Fibroblast of lung (primary cell): ENCODE measurements around the gene OLIG2. TPM values are rescaled to one million over a fixed set of nuclear protein-coding genes. Genes with fewer than 3 reads are reported as not detected.

ENCODE experiments used
- DNase-seq, 2 donors: peaks; one replicate each; pipeline versions ENCODE4 v3.0.0 to v3.0.0-alpha.2; 2010; ENCODE audit warnings: low read depth in 2 of 2
- H2AFZ ChIP-seq: 2 replicates; pipeline ENCODE4 v1.5.1; 2012; ENCODE audit warnings: low read length, control low read depth, inconsistent platforms
- H3K27ac ChIP-seq: 2 replicates; pipeline ENCODE4 v1.5.1; 2011; ENCODE audit warnings: low read length, control low read depth; ENCODE audit not compliant: insufficient read depth
- H3K27me3 ChIP-seq: 2 replicates; pipeline ENCODE4 v1.5.1; 2011; ENCODE audit warnings: mild to moderate bottlenecking, low read length; ENCODE audit not compliant: control insufficient read depth, insufficient read depth
- H3K36me3 ChIP-seq: 2 replicates; pipeline ENCODE4 v1.5.1; 2011; ENCODE audit warnings: low read length; ENCODE audit not compliant: control insufficient read depth, insufficient read depth
- H3K4me1 ChIP-seq: 2 replicates; pipeline ENCODE4 v1.5.1; 2011; ENCODE audit warnings: low read length; ENCODE audit not compliant: control insufficient read depth, insufficient read depth; ENCODE audit errors: extremely low read depth
- H3K4me2 ChIP-seq: 2 replicates; pipeline ENCODE4 v1.5.1; 2011; ENCODE audit warnings: low read length, control low read depth; ENCODE audit not compliant: insufficient read depth; ENCODE audit errors: extremely low read depth
- H3K4me3 ChIP-seq, 4 experiments: fragments of 200-600 bp in 1 of 4; sonication (generic) in 1 of 4; replicated peaks in 1 of 4; 2 replicates each; pipeline ENCODE4 v1.5.1; 2011 to 2016; ENCODE audit warnings: low read length in 4 of 4, low read depth in 3 of 4, mild to moderate bottlenecking in 3 of 4, control low read depth in 2 of 4, inconsistent platforms in 1 of 4, mixed read lengths in 1 of 4; ENCODE audit not compliant: insufficient read depth in 1 of 4; ENCODE audit errors: control extremely low read depth in 1 of 4
- H3K79me2 ChIP-seq: 2 replicates; pipeline ENCODE4 v1.5.1; 2012; ENCODE audit warnings: mild to moderate bottlenecking, low read length, inconsistent platforms; ENCODE audit not compliant: control insufficient read depth, insufficient read depth
- H3K9ac ChIP-seq: 2 replicates; pipeline ENCODE4 v1.5.1; 2011; ENCODE audit warnings: mild to moderate bottlenecking, low read length, control low read depth; ENCODE audit not compliant: insufficient read depth
- H3K9me3 ChIP-seq: 2 replicates; pipeline ENCODE4 v1.5.1; 2012; ENCODE audit warnings: low read depth, low read length; ENCODE audit not compliant: control insufficient read depth, insufficient read depth
- H4K20me1 ChIP-seq: 2 replicates; pipeline ENCODE4 v1.5.1; 2011; ENCODE audit warnings: low read length; ENCODE audit not compliant: control insufficient read depth, insufficient read depth; ENCODE audit errors: extremely low read depth
- EZH2 ChIP-seq: IDR thresholded peaks from 2 replicates; pipeline ENCODE4 v1.5.1; 2012; ENCODE audit warnings: low read length, control low read depth, mild to moderate bottlenecking; ENCODE audit errors: missing control alignments
- polyA plus RNA-seq, 2 donors: library from polyadenylated mRNA; depleted of rRNA in 1 of 2; stranded (reverse) in 1 of 2; unstranded in 1 of 2; fragments of >200 nt; gene quantifications; 2 replicates each; pipeline ENCODE4 v1.2.1, GENCODE V29; 2011 to 2012; ENCODE audit warnings: missing spikeins in 1 of 2
- total RNA-seq: library from RNA; depleted of rRNA; stranded (reverse); fragments of >200 nt; gene quantifications from 2 replicates; pipeline ENCODE4 v1.2.1, GENCODE V29; 2014
- TF ChIP-seq, protein P1 (sequence below), 2 donors: IDR thresholded peaks in 1 of 2; conservative IDR thresholded peaks in 1 of 2; 1 replicate in 1 of 2; 2 replicates in 1 of 2; pipeline ENCODE4 v1.5.1; 2011 to 2012; ENCODE audit warnings: low read length in 2 of 2, control low read depth in 1 of 2, inconsistent platforms in 1 of 2, low read depth in 1 of 2, mild to moderate bottlenecking in 1 of 2

OLIG2 gene
- total and polyA plus RNA-seq, 2 donors (not counting 1 experiment from before 2014, with no cell fraction given) = not detected

DNA sequence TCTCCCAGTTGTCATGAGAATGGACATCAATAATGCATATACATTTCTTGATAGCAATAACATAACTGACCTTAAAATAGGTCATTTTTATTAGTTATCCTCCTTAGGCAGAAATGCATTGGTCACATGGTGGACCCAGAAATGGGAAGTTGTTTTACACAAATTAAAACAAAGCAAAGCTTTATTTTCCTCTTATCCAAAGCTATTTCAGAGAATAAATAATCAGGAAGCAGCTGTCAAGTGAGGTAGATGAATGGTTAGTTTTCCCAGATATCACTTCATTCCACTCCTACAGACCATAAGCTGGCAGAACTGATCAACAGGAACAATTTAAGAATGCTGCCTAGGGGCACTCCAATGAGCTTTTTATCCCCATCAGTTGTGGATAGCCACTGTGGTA is 28.2 kb downstream of the OLIG2 start:
- Histone ChIP-seq H4K20me1 (no peaks in the 10 kb centered on the region), H3K27me3 (peaks cover 15% of the 10 kb centered on the region)

DNA sequence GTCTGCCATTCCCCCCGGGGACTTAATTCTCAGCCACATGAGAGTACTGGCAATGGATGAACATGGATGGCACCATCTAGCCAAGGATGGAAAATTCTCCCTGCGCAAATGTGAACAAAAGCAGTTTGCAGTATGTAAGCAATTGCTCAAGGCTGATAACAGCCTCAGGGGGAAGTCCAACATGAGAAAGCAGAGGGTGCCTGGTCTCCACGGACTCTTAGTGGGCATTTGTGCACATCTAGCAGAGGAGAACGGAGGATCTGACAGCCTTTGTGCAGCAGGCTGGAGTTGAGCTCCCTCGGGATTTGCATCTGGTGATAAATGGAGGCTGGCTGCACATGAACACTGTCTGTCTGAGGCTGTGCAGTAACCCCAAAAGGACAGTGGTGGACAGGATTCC is 30.3 kb downstream of the OLIG2 start:
- DNase-seq = no peak
- H3K9me3 ChIP-seq = no peaks in the 10 kb centered on the region
- no peak overlapping the region for H3K4me3 ChIP-seq
- H3K9ac ChIP-seq = no peak overlapping the region
- H3K4me2 ChIP-seq = no peak overlapping the region
- H3K36me3 ChIP-seq = no peaks in the 10 kb centered on the region
- H3K4me1 ChIP-seq = no peaks in the 10 kb centered on the region
- TF ChIP-seq, protein P1, sequence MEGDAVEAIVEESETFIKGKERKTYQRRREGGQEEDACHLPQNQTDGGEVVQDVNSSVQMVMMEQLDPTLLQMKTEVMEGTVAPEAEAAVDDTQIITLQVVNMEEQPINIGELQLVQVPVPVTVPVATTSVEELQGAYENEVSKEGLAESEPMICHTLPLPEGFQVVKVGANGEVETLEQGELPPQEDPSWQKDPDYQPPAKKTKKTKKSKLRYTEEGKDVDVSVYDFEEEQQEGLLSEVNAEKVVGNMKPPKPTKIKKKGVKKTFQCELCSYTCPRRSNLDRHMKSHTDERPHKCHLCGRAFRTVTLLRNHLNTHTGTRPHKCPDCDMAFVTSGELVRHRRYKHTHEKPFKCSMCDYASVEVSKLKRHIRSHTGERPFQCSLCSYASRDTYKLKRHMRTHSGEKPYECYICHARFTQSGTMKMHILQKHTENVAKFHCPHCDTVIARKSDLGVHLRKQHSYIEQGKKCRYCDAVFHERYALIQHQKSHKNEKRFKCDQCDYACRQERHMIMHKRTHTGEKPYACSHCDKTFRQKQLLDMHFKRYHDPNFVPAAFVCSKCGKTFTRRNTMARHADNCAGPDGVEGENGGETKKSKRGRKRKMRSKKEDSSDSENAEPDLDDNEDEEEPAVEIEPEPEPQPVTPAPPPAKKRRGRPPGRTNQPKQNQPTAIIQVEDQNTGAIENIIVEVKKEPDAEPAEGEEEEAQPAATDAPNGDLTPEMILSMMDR (conservative IDR thresholded peaks at IDR 0.05 in 1 of 2, IDR thresholded peaks at IDR 0.05 in 1 of 2; ENCODE audit: low read depth in 1 of 2, low read length in 2 of 2) = no peak
- TF ChIP-seq EZH2 = no peak
- no peaks in the 10 kb centered on the region for H3K79me2 ChIP-seq
- H3K27me3 ChIP-seq = peaks cover 24% of the 10 kb centered on the region
- H4K20me1 ChIP-seq = no peaks in the 10 kb centered on the region
- H2AFZ ChIP-seq = no peak overlapping the region
- H3K27ac ChIP-seq = no peak overlapping the region

More for the DNA sequence above, 28.2 kb downstream of the OLIG2 start:
- Histone ChIP-seq H2AFZ (no peak overlapping the region), H3K27ac (no peak overlapping the region), H3K9me3 (no peaks in the 10 kb centered on the region), H3K4me1 (no peaks in the 10 kb centered on the region), H3K4me3 (no peak overlapping the region), H3K4me2 (no peak overlapping the region), H3K9ac (no peak overlapping the region), H3K79me2 (no peaks in the 10 kb centered on the region), H3K36me3 (no peaks in the 10 kb centered on the region)
- TF ChIP-seq, protein P1 (conservative IDR thresholded peaks at IDR 0.05 in 1 of 2, IDR thresholded peaks at IDR 0.05 in 1 of 2; ENCODE audit: low read depth in 1 of 2, low read length in 2 of 2) = no peak
- TF ChIP-seq EZH2 = no peak
- DNase-seq = no peak

DNA sequence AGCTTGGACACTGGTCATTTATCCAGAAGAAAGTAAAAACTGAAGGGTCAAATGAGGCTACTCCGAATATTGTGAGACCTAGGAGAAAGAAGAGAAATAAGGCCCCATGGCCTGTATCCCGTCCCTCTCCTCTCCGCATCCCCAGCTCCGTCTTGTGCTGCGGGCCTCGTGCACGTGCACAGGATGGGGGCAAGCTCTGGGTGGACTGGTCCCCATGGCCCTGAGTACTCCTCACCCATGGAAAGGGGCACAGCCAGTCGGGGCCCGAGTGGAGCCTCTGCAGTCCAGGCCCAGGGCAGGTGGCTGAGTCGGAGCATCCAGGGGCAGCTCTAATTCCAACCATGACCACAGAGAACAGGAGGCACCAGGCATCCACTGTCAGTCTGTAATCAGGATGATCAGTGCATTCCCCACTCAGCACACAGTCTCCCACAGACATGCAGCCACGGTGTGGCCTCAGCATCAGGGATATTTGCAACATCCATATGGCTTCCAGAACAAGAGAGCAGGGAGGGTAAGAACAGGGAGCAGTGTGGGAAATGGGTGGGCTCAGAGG is 31.7 kb downstream of the OLIG2 start:
- no peak overlapping the region for H3K27ac ChIP-seq
- no peaks in the 10 kb centered on the region for H3K79me2 ChIP-seq
- H3K27me3 ChIP-seq = peaks cover 21% of the 10 kb centered on the region
- H3K9me3 ChIP-seq = no peaks in the 10 kb centered on the region
- H3K4me2 ChIP-seq = no peak overlapping the region
- H3K9ac ChIP-seq = no peak overlapping the region
- H3K4me3 ChIP-seq = no peak overlapping the region
- no peaks in the 10 kb centered on the region for H4K20me1 ChIP-seq
- no peak overlapping the region for H2AFZ ChIP-seq
- H3K4me1 ChIP-seq = no peaks in the 10 kb centered on the region
- no peak for TF ChIP-seq EZH2
- TF ChIP-seq, protein P1 (conservative IDR thresholded peaks at IDR 0.05 in 1 of 2, IDR thresholded peaks at IDR 0.05 in 1 of 2; ENCODE audit: low read depth in 1 of 2, low read length in 2 of 2) = no peak
- H3K36me3 ChIP-seq = no peaks in the 10 kb centered on the region
- no peak for DNase-seq
